Measurements from ENCODE around the gene CCL23.

- TF ChIP-seq EZH2 (IDR thresholded peaks at IDR 0.05; ENCODE audit: borderline replicate concordance, low read depth, low read length, severe bottlenecking) (no peak), CTCF (IDR thresholded peaks at IDR 0.05; ENCODE audit: extremely low read depth in 1 of 2, insufficient read depth in 1 of 2, low read depth in 1 of 2, low read length in 2 of 2) (peak; percentile 69 to 76), MAX (IDR thresholded peaks at IDR 0.05; ENCODE audit: insufficient read depth, insufficient read length) (no peak), POLR2A (IDR thresholded peaks at IDR 0.05; ENCODE audit: low read depth, low read length) (no peak), MYC (IDR thresholded peaks at IDR 0.05; ENCODE audit: low read depth, low read length) (no peak), POLR2AphosphoS5 (IDR thresholded peaks at IDR 0.05; ENCODE audit: insufficient read depth, low read depth, low read length) (no peak), JUN (IDR thresholded peaks at IDR 0.05; ENCODE audit: borderline replicate concordance, insufficient read depth, insufficient read length, low read depth) (no peak)
Observed at GRCh38 chr17:35969558-35970380, 48.0 kb downstream of the CCL23 start.

All from endothelial cell of umbilical vein (primary cell).